Loucy (cell line): Measurements from ENCODE around the gene PLPP4.

Source experiments
- CTCF ChIP-seq: fragments of 200-600 bp; sonication (generic); conservative IDR thresholded peaks from 2 replicates; pipeline ENCODE4 v1.5.1; 2014; ENCODE audit warnings: mild to moderate bottlenecking, antibody characterized with exemption, low read length
- EZH2phosphoT487 ChIP-seq: fragments of 200-600 bp; IDR thresholded peaks from 2 replicates; pipeline ENCODE4 v1.6.1; 2018; ENCODE audit warnings: antibody characterized with exemption, mild to moderate bottlenecking, moderate library complexity, borderline replicate concordance

- TF ChIP-seq CTCF (no peak), EZH2phosphoT487 (no peak)
Observed at GRCh38 chr10:120456143-120456625, 843 bp upstream of the PLPP4 start.
